ENCODE results near the gene A1BG.
A peak's percentile ranks its signal among the peaks of the same experiment; 100 is the strongest.
"Not testable (repeated sequence)": the region's sequence is repeated elsewhere in the genome, so short reads cannot be mapped to it uniquely, and the experiment has no call there.

The A1BG gene

DNA sequence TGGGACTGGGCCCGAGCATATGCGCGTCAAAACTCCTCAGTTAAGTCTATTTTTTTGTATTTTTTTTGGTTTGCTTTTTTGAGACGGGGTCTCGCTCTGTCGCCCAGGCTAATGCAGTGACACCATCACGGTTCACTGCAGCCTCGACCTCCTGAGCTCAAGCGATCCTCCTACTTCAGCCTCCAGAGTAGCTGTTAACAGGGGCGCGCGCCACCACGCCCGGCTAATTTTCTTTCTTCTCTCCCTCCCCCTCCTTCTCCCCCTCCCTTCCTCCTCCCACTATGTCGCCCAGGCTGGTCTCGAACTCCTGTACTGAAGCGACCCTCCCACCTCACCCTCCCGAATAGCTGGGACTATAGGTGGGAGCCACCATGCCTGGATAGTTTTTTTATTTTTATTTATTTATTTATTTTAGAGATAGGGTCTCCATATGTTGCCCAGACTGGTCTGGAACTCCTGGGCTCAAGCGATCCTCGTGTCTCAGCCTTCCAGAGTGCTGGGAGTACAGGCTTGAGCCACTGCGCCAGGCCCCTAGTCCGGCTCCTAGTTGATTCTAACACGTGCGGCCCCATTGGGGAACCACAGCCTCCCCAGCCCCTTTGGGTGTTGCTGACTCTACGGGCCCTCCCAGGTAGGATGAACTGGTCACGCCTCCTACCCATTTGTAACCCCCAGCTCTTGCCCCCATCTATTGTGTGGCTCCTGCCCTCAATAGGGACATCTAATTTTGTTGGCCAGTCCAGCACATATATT is 28.3 kb upstream of the A1BG start:
- peak overlapping the region; percentile 63 for H3K9ac ChIP-seq (ENCODE audit: low read length)
- H3K36me3 ChIP-seq (ENCODE audit: control insufficient read depth, low read depth, low read length): no peaks in the 10 kb centered on the region
- no peaks in the 10 kb centered on the region for H3K27me3 ChIP-seq (ENCODE audit: control insufficient read depth, insufficient read depth, low read length)
- peak overlapping the region; percentile 65 for H3K4me3 ChIP-seq (ENCODE audit: low read length)
- peak overlapping the region; percentile 73 for H3K27ac ChIP-seq (ENCODE audit: low read length)
- no peaks in the 10 kb centered on the region for H3K9me3 ChIP-seq (ENCODE audit: control insufficient read depth, low read depth, low read length)
- peaks cover 7% of the 10 kb centered on the region for H3K4me1 ChIP-seq (ENCODE audit: control insufficient read depth, low read depth, low read length)

DNA sequence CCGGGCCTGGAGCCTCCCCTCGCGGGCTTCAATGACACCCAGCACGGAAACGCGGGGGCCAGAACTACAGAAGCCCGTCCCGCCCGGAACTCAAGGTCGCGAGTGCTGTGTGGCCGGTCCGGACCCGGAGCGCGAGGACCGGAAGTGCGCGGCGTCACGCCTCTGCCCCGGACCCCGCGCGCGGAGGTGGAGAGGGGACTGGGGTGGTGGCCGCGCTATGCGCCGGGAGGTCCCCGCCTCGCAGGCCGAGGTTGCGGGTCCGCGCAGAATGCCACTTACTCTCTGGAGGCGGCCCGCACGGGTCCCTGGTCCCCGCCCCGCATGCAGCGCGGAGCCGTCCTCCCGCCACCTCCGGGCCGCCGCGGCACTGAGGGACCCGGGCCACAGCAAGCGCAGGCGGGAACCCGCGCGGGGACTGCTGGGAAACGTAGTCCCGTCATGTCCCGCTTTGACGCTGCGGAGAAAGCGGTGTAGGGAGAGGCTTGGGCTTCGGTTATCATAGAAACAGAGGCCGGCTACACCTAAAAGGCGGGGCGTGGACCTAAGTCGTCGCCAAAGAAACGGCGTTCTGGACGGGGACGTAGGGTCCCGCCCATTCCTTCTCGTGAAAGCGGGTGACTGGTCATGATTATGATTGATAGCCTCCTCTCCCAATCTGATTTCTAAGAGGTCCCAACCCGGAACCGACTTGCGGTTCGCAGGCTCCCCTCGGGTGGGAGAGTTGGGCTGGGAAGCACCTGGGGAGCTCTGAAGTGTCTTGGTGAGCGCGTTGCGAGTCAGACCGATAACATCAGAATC is 27.6 kb upstream of the A1BG start, which contains the start of gene ZNF837:
Gene ZNF837 (minus strand): TSS at position 369 of the 798 bp plus-strand sequence. CDS start 11,698 bp downstream, outside the sequence.
- H3K27ac ChIP-seq (ENCODE audit: low read length): peak within 1 kb of the TSS; percentile 73
- H3K4me3 ChIP-seq (ENCODE audit: low read length): peak within 1 kb of the TSS; percentile 65
- H3K9me3 ChIP-seq (ENCODE audit: control insufficient read depth, low read depth, low read length): no peaks in the 10 kb centered on the region
- no peaks in the 10 kb centered on the region for H3K27me3 ChIP-seq (ENCODE audit: control insufficient read depth, insufficient read depth, low read length)
- peak within 1 kb of the TSS; percentile 63 for H3K9ac ChIP-seq (ENCODE audit: low read length)
- no peaks in the 10 kb centered on the region for H3K36me3 ChIP-seq (ENCODE audit: control insufficient read depth, low read depth, low read length)
- peaks cover 6% of the 10 kb centered on the region for H3K4me1 ChIP-seq (ENCODE audit: control insufficient read depth, low read depth, low read length)

DNA sequence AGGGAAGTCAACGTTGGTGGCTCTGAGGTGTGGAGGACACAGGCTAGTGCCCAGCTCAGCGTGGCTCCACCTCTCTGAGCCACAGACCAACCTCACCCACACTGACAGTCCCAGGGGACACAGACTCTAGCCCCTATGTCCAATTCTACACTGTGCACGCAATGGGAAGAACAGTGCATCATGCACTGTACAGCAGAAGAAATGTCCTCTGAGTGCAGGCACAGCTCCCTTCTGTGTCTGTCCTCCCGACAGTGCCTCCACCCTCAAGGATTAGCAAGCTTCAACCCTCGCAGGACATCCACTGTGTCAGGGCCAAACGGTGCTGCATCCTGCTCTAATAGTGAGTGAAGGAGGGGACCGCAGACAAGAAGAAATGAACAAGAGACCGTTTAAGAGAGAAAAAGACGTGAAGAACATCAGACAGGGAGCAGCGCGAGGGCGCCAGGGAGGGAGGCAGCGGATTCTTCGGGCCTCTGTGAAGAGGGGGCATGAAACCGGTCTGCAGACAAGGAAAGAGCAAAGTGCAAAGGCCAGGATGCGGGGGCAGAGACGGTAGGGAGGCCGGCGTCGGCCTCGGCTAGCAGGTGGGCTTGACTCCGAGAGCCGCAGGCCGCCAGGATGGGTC is 26.9 kb upstream of the A1BG start:
- Histone ChIP-seq H3K27ac (ENCODE audit: low read length) (no peak overlapping the region), H3K9ac (ENCODE audit: low read length) (peak overlapping the region; percentile 47), H3K4me1 (ENCODE audit: control insufficient read depth, low read depth, low read length) (no peaks in the 10 kb centered on the region), H3K9me3 (ENCODE audit: control insufficient read depth, low read depth, low read length) (no peaks in the 10 kb centered on the region), H3K4me3 (ENCODE audit: low read length) (peak overlapping the region; percentile 65), H3K36me3 (ENCODE audit: control insufficient read depth, low read depth, low read length) (no peaks in the 10 kb centered on the region), H3K27me3 (ENCODE audit: control insufficient read depth, insufficient read depth, low read length) (no peaks in the 10 kb centered on the region)

DNA sequence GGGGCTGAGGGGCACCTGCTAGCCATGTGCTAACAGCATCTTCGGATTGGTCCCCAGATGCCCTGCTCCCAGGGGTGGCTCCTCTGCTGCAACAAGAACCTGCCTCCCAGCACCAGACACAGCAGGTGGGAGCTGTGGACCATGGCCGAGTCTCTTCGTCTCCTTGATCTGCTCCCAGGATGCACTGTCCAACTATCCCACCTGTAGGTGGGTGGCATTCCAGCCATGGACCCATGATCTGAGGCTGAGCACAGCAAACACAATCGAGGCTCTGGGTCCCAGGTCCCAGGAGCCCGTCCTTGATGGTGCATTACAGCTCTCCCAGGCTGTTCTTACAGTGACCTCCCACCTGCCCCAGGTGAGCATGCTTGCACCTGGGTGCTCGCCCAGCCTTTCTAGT is 26.0 kb upstream of the A1BG start:
- Histone ChIP-seq H3K36me3 (ENCODE audit: control insufficient read depth, low read depth, low read length) (no peaks in the 10 kb centered on the region), H3K4me1 (ENCODE audit: control insufficient read depth, low read depth, low read length) (no peaks in the 10 kb centered on the region), H3K4me3 (ENCODE audit: low read length) (no peak overlapping the region), H3K27me3 (ENCODE audit: control insufficient read depth, insufficient read depth, low read length) (no peaks in the 10 kb centered on the region), H3K9me3 (ENCODE audit: control insufficient read depth, low read depth, low read length) (no peaks in the 10 kb centered on the region), H3K27ac (ENCODE audit: low read length) (no peak overlapping the region), H3K9ac (ENCODE audit: low read length) (no peak overlapping the region)

DNA sequence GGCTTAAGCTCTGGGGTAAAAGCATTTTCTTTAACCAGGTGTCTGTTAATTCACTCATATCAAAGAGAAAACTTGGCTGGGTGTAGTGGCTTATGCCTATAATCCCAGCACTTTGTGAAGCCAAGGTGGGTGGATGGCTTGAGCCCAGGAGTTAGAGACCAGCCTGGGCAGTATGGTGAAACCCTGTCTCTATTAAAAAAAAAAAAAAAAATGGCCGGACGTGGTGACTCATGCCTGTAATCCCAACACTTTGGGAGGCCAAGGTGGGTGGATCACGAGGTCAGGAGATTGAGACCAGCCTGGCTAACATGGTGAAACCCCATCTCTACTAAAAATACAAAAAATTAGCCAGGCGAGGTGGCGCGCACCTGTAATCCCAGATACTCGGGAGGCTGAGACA is 23.4 kb upstream of the A1BG start:
- not testable (repeated sequence) for H3K27ac ChIP-seq (ENCODE audit: low read length); H3K4me3 ChIP-seq (ENCODE audit: low read length); H3K27me3 ChIP-seq (ENCODE audit: control insufficient read depth, insufficient read depth, low read length); H3K9ac ChIP-seq (ENCODE audit: low read length); H3K9me3 ChIP-seq (ENCODE audit: control insufficient read depth, low read depth, low read length); H3K36me3 ChIP-seq (ENCODE audit: control insufficient read depth, low read depth, low read length); H3K4me1 ChIP-seq (ENCODE audit: control insufficient read depth, low read depth, low read length)

DNA sequence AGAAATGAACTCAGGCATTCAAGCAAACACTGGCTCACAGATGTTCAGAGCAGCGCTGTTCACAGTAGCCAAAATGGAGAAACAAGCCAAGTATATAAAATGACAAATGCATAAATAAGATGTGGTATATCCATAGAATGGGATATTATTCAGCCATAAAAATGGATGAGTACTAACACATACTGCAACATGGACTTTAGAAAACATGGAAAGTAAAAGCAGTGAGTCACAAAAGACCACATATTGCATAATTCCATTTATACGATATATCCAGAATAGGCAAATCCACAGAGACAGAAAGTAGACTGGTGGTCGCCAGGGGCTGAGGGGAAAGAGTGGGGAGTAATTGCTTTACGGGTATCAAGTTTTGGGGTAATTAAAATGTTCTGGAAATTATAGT is 20.9 kb upstream of the A1BG start:
- Histone ChIP-seq H3K27me3 (ENCODE audit: control insufficient read depth, insufficient read depth, low read length) (no peaks in the 10 kb centered on the region), H3K9me3 (ENCODE audit: control insufficient read depth, low read depth, low read length) (no peaks in the 10 kb centered on the region), H3K27ac (ENCODE audit: low read length) (no peak overlapping the region)

DNA sequence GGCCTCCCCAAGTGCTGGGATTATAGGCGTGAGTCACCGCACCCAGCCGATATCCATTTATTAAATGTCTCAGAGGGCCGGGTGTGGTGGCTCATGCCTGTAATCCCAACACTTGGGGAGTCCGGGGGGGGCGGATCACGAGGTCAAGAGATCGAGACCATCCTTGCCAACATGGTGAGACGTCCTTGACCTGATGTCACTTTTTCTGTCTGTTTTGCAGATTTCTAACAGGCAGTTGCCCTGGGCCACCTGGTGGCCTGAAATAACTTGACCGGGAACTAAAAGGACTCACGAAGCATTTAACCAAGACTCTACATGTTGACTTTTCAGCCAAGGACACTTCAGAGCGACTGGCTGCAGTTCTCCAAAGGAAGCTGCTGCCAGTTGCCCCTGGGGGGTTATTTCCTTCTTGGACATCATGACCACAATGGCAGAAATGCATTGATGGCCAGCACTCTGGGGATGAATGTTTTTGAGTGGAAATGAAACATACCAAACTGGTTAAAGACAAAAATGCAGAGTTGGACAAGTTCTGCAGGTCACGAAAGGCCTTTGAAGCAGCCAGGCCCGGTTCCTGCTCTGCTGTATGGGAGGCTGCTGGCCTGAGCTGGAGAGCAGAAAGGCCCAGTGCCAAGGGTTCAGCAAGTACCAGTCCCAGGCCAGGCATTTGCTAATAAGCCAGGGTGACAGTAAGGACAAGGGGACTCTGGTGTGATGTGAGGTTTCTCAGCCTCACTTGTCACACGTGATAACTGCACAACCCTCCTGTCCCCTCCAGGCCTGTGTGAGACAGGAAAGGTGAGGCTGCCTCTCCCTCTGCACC is 19.2 kb upstream of the A1BG start:
- H3K36me3 ChIP-seq (ENCODE audit: control insufficient read depth, low read depth, low read length): no peaks in the 10 kb centered on the region
- no peaks in the 10 kb centered on the region for H3K27me3 ChIP-seq (ENCODE audit: control insufficient read depth, insufficient read depth, low read length)
- no peak overlapping the region for H3K4me3 ChIP-seq (ENCODE audit: low read length)
- no peaks in the 10 kb centered on the region for H3K4me1 ChIP-seq (ENCODE audit: control insufficient read depth, low read depth, low read length)
- no peak overlapping the region for H3K9ac ChIP-seq (ENCODE audit: low read length)
- no peak overlapping the region for H3K27ac ChIP-seq (ENCODE audit: low read length)
- H3K9me3 ChIP-seq (ENCODE audit: control insufficient read depth, low read depth, low read length): no peaks in the 10 kb centered on the region

More for the DNA sequence above, 20.9 kb upstream of the A1BG start:
- H3K9ac ChIP-seq (ENCODE audit: low read length): no peak overlapping the region
- H3K36me3 ChIP-seq (ENCODE audit: control insufficient read depth, low read depth, low read length): no peaks in the 10 kb centered on the region
- no peak overlapping the region for H3K4me3 ChIP-seq (ENCODE audit: low read length)
- H3K4me1 ChIP-seq (ENCODE audit: control insufficient read depth, low read depth, low read length): no peaks in the 10 kb centered on the region

DNA sequence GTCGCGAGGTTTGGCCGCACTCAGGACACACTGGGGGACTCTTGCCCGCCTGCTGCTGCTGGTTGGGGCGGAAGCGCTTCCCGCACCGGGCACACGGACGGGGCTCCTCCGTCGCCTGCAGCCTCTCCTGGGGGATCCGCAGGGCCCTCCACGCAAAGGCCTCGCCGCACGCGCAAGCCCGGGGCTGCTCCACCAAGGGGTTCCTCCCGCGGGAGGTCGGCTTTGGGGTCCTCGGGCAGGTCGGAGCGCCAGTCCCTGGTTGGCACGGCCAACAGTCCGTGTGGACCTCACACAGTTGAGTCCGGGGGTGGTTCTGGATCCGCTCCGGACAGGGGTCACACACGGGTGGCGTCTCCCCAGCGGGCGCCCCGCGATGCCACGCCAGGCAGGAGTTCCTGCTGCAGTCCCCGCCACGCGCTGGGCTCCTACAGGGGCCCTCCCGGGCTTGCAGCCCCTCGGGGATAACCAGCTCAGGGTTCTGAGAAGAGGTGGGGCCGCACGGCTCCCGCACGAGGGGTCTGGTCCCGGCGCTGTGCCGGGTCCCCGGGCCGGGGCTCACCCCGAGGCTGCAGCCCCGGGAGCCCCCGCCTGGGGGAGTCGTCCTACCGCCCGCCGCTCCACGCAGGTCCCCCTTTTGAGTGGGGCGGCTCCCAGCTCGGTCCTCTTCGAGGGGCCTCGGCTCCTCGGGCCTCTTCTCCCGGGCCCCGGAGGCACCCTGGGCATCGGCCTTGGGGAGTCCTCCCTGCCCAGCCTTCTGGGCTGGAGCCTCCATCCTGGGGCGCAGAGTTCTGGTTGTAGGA is 15.5 kb upstream of the A1BG start:
- no peak overlapping the region for H3K4me3 ChIP-seq (ENCODE audit: low read length)
- H3K27me3 ChIP-seq (ENCODE audit: control insufficient read depth, insufficient read depth, low read length): no peaks in the 10 kb centered on the region
- no peak overlapping the region for H3K27ac ChIP-seq (ENCODE audit: low read length)
- no peak overlapping the region for H3K9ac ChIP-seq (ENCODE audit: low read length)
- H3K4me1 ChIP-seq (ENCODE audit: control insufficient read depth, low read depth, low read length): no peaks in the 10 kb centered on the region
- H3K9me3 ChIP-seq (ENCODE audit: control insufficient read depth, low read depth, low read length): no peaks in the 10 kb centered on the region
- no peaks in the 10 kb centered on the region for H3K36me3 ChIP-seq (ENCODE audit: control insufficient read depth, low read depth, low read length)

DNA sequence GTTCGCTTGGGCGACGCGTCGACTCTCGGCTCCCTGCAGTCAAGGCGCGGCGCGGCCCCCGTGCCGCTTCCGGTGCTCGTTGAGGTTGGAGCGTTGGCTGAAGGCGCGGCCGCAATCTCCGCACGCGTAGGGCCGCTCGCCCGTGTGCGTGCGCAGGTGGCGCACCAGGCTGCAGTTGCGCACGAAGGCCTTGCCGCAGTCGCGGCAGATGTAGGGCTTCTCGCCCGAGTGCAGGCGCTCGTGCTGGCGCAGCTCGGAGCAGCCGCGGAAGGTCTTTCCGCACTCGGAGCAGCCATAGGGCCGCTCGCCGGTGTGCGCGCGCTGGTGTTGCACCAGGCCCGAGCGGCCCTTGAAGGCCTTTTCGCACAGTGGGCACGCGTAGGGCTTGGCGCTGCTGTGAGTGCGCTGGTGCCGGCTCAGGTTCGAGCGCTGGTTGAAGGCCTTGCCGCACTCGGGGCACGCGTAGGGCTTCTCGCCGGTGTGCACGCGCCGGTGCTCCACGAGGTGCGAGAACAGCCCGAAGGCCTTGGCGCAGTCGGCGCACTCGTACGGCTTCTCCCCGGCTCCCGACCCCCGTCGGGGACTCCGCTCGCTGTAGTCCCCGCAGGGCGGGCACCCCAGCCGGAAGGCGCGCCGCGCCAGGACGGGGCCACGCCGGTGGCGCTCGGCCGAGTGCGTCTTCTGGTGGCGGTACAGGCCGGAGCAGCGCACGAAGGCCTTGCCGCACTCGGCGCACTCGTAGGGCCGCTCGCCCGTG is 14.6 kb upstream of the A1BG start:
- H3K9me3 ChIP-seq (ENCODE audit: control insufficient read depth, low read depth, low read length): no peaks in the 10 kb centered on the region
- no peak overlapping the region for H3K9ac ChIP-seq (ENCODE audit: low read length)
- H3K4me3 ChIP-seq (ENCODE audit: low read length): no peak overlapping the region
- H3K27me3 ChIP-seq (ENCODE audit: control insufficient read depth, insufficient read depth, low read length): no peaks in the 10 kb centered on the region
- no peaks in the 10 kb centered on the region for H3K4me1 ChIP-seq (ENCODE audit: control insufficient read depth, low read depth, low read length)
- no peak overlapping the region for H3K27ac ChIP-seq (ENCODE audit: low read length)
- H3K36me3 ChIP-seq (ENCODE audit: control insufficient read depth, low read depth, low read length): no peaks in the 10 kb centered on the region
